ENCODE data around the gene PDZD8. TPM values are rescaled to one million over a fixed set of nuclear protein-coding genes. Genes with fewer than 3 reads are reported as not detected.

The PDZD8 gene
- polyA plus RNA-seq, 1 donor (not counting 4 experiments of a cell fraction or from before 2014, with no cell fraction given), result 24.3 TPM

GRCh38 chr10:117241541-117242462 lies 133.4 kb downstream of the PDZD8 start:
- Histone ChIP-seq H2AFZ (ENCODE audit: control insufficient read depth, low read length) (no peak overlapping the region), H3K4me2 (ENCODE audit: control insufficient read depth, extremely low read depth, insufficient read depth, low read depth, low read length) (peak overlapping the region; percentile 10), H3K4me1 (ENCODE audit: control insufficient read depth, extremely low read depth, insufficient read depth, low read length) (no peaks in the 10 kb centered on the region), H3K9me3 (ENCODE audit: control insufficient read depth, low read depth, low read length) (no peaks in the 10 kb centered on the region), H3K27me3 (ENCODE audit: control insufficient read depth, extremely low read depth, insufficient read depth, low read length) (peaks cover 67% of the 10 kb centered on the region), H3K79me2 (ENCODE audit: control insufficient read depth, insufficient read depth, low read length) (no peaks in the 10 kb centered on the region), H3K9me1 (ENCODE audit: control insufficient read depth, extremely low read depth, insufficient read depth, low read length) (no peaks in the 10 kb centered on the region), H3K9ac (ENCODE audit: control insufficient read depth, extremely low read depth, insufficient read depth, low read length) (no peak overlapping the region), H3K36me3 (ENCODE audit: control insufficient read depth in 2 of 2, extremely low read depth in 1 of 2, insufficient read depth in 2 of 2, low read length in 2 of 2) (no peaks in the 10 kb centered on the region), H3K4me3 (ENCODE audit: control insufficient read depth in 2 of 3, extremely low read depth in 1 of 3, insufficient read depth in 2 of 3, low read depth in 1 of 3, low read length in 3 of 3) (no peak overlapping the region), H4K20me1 (ENCODE audit: control insufficient read depth, extremely low read depth, insufficient read depth, low read length) (no peaks in the 10 kb centered on the region), H3K27ac (ENCODE audit: control insufficient read depth, insufficient read depth, low read length) (no peak overlapping the region)
- dilution Hi-C loops (cut with MboI; ENCODE audit: extremely low pct_ligation_motif_present, low sequenced_read_pairs), result no loop called here
- FAIRE-seq (no peak), DNase-seq (ENCODE audit: low read depth, low spot score) (no peak)
- TF ChIP-seq CTCF (optimal IDR thresholded peaks at IDR 0.05 in 1 of 3, IDR thresholded peaks at IDR 0.05 in 1 of 3, conservative IDR thresholded peaks at IDR 0.05 in 1 of 3; ENCODE audit: extremely low read depth in 1 of 3, insufficient read depth in 2 of 3, low read length in 3 of 3) (no peak), EZH2 (IDR thresholded peaks at IDR 0.05; ENCODE audit: low read length) (peak; percentile 72)

GRCh38 chr10:117240621-117241529 lies 134.4 kb downstream of the PDZD8 start, which contains the start of gene SLC18A2:
Gene SLC18A2 (plus strand): TSS chr10:117241114. CDS start chr10:117241694, 580 bp downstream.
- H2AFZ ChIP-seq (ENCODE audit: control insufficient read depth, low read length), result no peak within 1 kb of the TSS
- H3K4me2 ChIP-seq (ENCODE audit: control insufficient read depth, extremely low read depth, insufficient read depth, low read depth, low read length), result peak within 1 kb of the TSS; percentile 10
- H3K27ac ChIP-seq (ENCODE audit: control insufficient read depth, insufficient read depth, low read length), result no peak within 1 kb of the TSS
- no peaks in the 10 kb centered on the region for H3K79me2 ChIP-seq (ENCODE audit: control insufficient read depth, insufficient read depth, low read length)
- dilution Hi-C loops (cut with MboI; ENCODE audit: extremely low pct_ligation_motif_present, low sequenced_read_pairs), result no loop called here
- no peaks in the 10 kb centered on the region for H3K4me1 ChIP-seq (ENCODE audit: control insufficient read depth, extremely low read depth, insufficient read depth, low read length)
- H3K27me3 ChIP-seq (ENCODE audit: control insufficient read depth, extremely low read depth, insufficient read depth, low read length), result peaks cover 75% of the 10 kb centered on the region
- FAIRE-seq, result no peak
- TF ChIP-seq CTCF (optimal IDR thresholded peaks at IDR 0.05 in 1 of 3, IDR thresholded peaks at IDR 0.05 in 1 of 3, conservative IDR thresholded peaks at IDR 0.05 in 1 of 3; ENCODE audit: extremely low read depth in 1 of 3, insufficient read depth in 2 of 3, low read length in 3 of 3) (no peak), EZH2 (IDR thresholded peaks at IDR 0.05; ENCODE audit: low read length) (peak; percentile 70)
- no peak for DNase-seq (ENCODE audit: low read depth, low spot score)
- H4K20me1 ChIP-seq (ENCODE audit: control insufficient read depth, extremely low read depth, insufficient read depth, low read length), result no peaks in the 10 kb centered on the region
- no peaks in the 10 kb centered on the region for H3K36me3 ChIP-seq (ENCODE audit: control insufficient read depth in 2 of 2, extremely low read depth in 1 of 2, insufficient read depth in 2 of 2, low read length in 2 of 2)
- no peak within 1 kb of the TSS for H3K9ac ChIP-seq (ENCODE audit: control insufficient read depth, extremely low read depth, insufficient read depth, low read length)
- H3K4me3 ChIP-seq (ENCODE audit: control insufficient read depth in 2 of 3, extremely low read depth in 1 of 3, insufficient read depth in 2 of 3, low read depth in 1 of 3, low read length in 3 of 3), result no peak within 1 kb of the TSS
- H3K9me1 ChIP-seq (ENCODE audit: control insufficient read depth, extremely low read depth, insufficient read depth, low read length), result no peaks in the 10 kb centered on the region
- no peaks in the 10 kb centered on the region for H3K9me3 ChIP-seq (ENCODE audit: control insufficient read depth, low read depth, low read length)
